Measurements from ENCODE around the gene RBM12. TPM values are rescaled to one million over a fixed set of nuclear protein-coding genes. Genes with fewer than 3 reads are reported as not detected.

Gene RBM12, protein sequence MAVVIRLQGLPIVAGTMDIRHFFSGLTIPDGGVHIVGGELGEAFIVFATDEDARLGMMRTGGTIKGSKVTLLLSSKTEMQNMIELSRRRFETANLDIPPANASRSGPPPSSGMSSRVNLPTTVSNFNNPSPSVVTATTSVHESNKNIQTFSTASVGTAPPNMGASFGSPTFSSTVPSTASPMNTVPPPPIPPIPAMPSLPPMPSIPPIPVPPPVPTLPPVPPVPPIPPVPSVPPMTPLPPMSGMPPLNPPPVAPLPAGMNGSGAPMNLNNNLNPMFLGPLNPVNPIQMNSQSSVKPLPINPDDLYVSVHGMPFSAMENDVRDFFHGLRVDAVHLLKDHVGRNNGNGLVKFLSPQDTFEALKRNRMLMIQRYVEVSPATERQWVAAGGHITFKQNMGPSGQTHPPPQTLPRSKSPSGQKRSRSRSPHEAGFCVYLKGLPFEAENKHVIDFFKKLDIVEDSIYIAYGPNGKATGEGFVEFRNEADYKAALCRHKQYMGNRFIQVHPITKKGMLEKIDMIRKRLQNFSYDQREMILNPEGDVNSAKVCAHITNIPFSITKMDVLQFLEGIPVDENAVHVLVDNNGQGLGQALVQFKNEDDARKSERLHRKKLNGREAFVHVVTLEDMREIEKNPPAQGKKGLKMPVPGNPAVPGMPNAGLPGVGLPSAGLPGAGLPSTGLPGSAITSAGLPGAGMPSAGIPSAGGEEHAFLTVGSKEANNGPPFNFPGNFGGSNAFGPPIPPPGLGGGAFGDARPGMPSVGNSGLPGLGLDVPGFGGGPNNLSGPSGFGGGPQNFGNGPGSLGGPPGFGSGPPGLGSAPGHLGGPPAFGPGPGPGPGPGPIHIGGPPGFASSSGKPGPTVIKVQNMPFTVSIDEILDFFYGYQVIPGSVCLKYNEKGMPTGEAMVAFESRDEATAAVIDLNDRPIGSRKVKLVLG
- 27.4 and 30.6 TPM in 2 replicates for total RNA-seq

DNA sequence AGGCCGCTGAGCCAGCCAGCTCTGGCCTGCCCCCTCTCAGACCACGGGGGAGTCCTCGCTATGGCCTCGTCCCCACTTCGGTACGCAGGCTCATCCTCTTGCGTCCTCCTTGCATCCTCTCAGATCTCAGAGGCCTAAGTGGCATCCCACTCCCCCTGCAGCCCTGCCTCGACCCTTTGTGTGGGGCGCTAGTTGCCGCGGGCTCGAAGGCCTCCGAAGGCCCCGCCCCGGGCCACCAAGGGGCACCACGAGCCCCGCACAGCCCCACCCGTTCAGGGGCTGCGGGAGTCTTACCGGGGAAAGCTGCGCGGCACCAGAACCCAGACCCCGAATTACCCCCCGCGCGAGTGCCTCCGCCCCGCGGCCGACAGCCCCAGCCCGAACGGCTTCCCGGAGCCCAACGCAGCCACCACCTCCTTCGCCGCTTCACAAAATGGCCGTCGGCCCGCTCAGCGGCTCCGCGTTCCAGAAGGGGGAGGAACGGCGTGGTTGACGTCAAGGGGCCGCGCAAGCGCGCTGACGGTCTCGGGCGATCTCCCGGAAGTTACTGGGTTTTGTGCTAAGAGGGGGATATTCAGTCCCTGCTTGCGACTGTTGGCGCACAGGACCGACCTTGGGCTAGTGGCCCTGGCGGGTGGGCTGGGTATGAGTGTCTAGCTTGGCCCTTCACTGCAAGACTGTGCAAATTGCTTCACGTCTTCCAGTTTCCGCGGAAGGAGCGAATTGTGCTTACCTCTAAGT is at the start of gene RBM12, which contains the start of gene CPNE1:
TSS of gene RBM12 (minus strand) at position 435 of the 741 bp plus-strand sequence. CDS start 9,578 bp downstream, outside the sequence.
TSS of gene CPNE1 (minus strand) at position 435 of the 741 bp plus-strand sequence. CDS start 31,977 bp downstream, outside the sequence.

DNA sequence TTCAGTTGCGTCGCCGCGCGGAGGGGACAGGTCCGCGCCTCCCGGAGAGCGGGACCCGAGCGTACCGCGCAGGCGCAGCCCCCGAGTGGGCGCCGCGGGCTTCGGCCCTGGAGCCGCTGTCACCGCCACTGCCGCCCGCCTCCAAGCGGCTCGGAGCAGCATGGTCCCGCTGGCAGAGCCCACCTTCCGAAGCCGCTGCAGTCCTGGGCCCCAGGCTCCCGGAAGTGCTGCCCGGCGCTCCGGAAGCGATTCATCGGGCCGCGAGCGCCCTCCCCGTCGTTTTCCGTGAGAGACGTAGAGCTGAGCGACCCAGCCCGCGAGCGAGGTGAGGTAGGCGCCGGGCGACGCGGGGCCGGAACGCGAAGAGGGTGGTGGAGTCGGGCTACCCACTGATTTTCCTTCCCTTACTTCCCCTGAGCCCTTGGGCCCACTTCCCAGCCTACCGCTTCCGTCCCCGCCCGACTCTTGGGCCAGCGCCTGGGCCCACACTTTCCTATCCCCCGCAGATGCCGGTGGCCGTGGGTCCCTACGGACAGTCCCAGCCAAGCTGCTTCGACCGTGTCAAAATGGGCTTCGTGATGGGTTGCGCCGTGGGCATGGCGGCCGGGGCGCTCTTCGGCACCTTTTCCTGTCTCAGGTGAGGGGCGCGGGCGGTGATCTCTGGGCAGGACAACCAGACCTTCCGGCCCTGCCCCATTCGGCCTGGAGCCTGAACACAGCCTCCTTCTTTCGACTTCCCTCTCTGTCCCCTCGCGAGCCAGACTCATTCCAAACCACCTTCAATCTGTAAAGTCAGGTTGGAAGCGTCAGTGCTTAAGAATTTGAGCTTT is 34.6 kb upstream of the RBM12 start, which contains the start of the genes NFS1 and ROMO1:
TSS of gene NFS1 (minus strand) at position 226 of the 830 bp plus-strand sequence. CDS start at position 162, 64 bp downstream.
TSS of gene ROMO1 (plus strand) at position 279 of the 830 bp plus-strand sequence. CDS start at position 507, 228 bp downstream.

DNA sequence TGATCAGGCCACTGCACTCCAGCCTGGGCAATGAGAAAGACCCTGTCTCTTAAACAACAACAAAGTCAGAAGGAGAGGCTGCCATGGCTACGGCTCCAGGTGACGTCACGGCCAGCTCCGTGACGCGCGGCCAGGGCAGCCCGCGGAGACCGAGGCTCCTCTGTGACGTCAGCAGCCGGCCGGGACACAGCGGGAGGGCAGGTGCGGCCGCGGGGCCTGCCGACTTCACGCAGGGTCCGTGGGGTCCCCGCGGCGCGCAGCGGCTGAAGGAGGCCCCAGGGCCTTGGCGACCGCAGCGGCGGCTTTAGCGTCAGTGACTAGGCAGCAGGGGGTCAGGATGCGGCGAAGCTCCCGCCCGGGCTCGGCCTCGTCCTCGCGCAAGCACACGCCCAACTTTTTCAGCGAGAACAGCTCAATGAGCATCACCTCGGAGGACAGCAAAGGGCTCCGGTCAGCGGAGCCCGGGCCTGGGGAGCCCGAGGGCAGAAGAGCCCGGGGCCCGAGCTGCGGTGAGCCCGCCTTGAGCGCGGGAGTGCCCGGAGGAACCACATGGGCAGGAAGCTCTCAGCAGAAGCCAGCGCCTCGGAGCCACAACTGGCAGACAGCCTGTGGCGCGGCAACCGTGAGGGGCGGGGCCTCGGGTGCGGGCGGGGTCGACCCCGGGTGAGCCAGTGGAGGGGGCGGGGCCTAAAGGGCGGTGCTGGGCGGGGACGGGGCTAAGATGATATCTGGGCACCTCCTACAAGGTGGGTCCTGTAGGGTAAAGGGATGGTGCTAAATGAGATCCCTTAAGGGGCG is 48.8 kb downstream of the RBM12 start, which contains the start of gene SPAG4:
TSS of gene SPAG4 (plus strand) at position 163 of the 798 bp plus-strand sequence. CDS start at position 338, 175 bp downstream.

Other genes with a start within 250 kb of the RBM12 start
- gene GDF5, start 226.7 kb downstream of the RBM12 start, total RNA-seq, result 56.2 TPM in 2 replicates
- gene CEP250, start 209.3 kb downstream of the RBM12 start, total RNA-seq, result 29.1 and 33.9 TPM in 2 replicates
- not detected in 2 replicates for gene C20orf173, start 135.2 kb downstream of the RBM12 start, total RNA-seq
- 189 and 202 TPM in 2 replicates for gene ERGIC3, start 122.8 kb downstream of the RBM12 start, total RNA-seq
- gene SPAG4, start 49.1 kb downstream of the RBM12 start, total RNA-seq, result 4.7 and 6.8 TPM in 2 replicates
- 94.3 and 95.6 TPM in 2 replicates for gene CPNE1, start within 50 bp of the RBM12 start, total RNA-seq
- 27.9 and 35.3 TPM in 2 replicates for gene NFS1, start 34.5 kb upstream of the RBM12 start, total RNA-seq
- 397 and 521 TPM in 2 replicates for gene ROMO1, start 34.5 kb upstream of the RBM12 start, total RNA-seq
- 104 and 138 TPM in 2 replicates for gene RBM39, start 77.4 kb upstream of the RBM12 start, total RNA-seq
- 23.0 and 27.6 TPM in 2 replicates for gene PHF20, start 107.1 kb upstream of the RBM12 start, total RNA-seq